Trophoblast cell (in vitro differentiated cells and primary cell): ENCODE results near the gene CAD.
A peak's percentile ranks its signal among the peaks of the same experiment; 100 is the strongest.

ENCODE experiments used
- DNase-seq, 2 donors: peaks; one replicate each; pipeline ENCODE4 v3.0.0-alpha.2; 2016
- H2AFZ ChIP-seq: 2 replicates; pipeline ENCODE4 v1.6.1; 2013; ENCODE audit warnings: low read length, moderate library complexity, mild to moderate bottlenecking; ENCODE audit not compliant: insufficient read depth, poor library complexity
- H2AK5ac ChIP-seq: 2 replicates; pipeline ENCODE4 v1.6.1; 2013; ENCODE audit warnings: mild to moderate bottlenecking, low read length
- H2BK120ac ChIP-seq: 2 replicates; pipeline ENCODE4 v1.6.1; 2013; ENCODE audit warnings: low read length, mild to moderate bottlenecking, moderate library complexity; ENCODE audit not compliant: insufficient read depth, poor library complexity
- H2BK12ac ChIP-seq: 2 replicates; pipeline ENCODE4 v1.6.1; 2013; ENCODE audit warnings: mild to moderate bottlenecking, low read length, moderate library complexity
- H2BK5ac ChIP-seq: 2 replicates; pipeline ENCODE4 v1.6.1; 2013; ENCODE audit warnings: low read length, low read depth, moderate library complexity, mild to moderate bottlenecking; ENCODE audit not compliant: poor library complexity
- H3K14ac ChIP-seq: 2 replicates; pipeline ENCODE4 v1.6.1; 2013; ENCODE audit warnings: mild to moderate bottlenecking, low read length
- H3K18ac ChIP-seq: 2 replicates; pipeline ENCODE4 v1.6.1; 2013; ENCODE audit warnings: mild to moderate bottlenecking, low read length
- H3K23ac ChIP-seq: 2 replicates; pipeline ENCODE4 v1.6.1; 2013; ENCODE audit warnings: low read length
- H3K27ac ChIP-seq: 2 replicates; pipeline ENCODE4 v1.5.1; 2013; ENCODE audit warnings: low read depth, mild to moderate bottlenecking, inconsistent platforms, low read length, moderate library complexity
- H3K27me3 ChIP-seq: 2 replicates; pipeline ENCODE4 v1.6.1; 2013; ENCODE audit warnings: inconsistent platforms, mild to moderate bottlenecking, low read length, moderate library complexity; ENCODE audit not compliant: insufficient read depth
- H3K36me3 ChIP-seq, 2 experiments: 1 replicate in 1 of 2; 2 replicates in 1 of 2; pipeline ENCODE4 v1.6.1; 2013; ENCODE audit warnings: low read length in 2 of 2, mild to moderate bottlenecking in 2 of 2, moderate library complexity in 1 of 2; ENCODE audit not compliant: insufficient read depth in 2 of 2, control insufficient read depth in 1 of 2
- H3K4ac ChIP-seq: 2 replicates; pipeline ENCODE4 v1.6.1; 2013; ENCODE audit warnings: low read depth, mild to moderate bottlenecking, low read length, moderate library complexity
- H3K4me1 ChIP-seq, 2 experiments: 1 replicate in 1 of 2; 2 replicates in 1 of 2; pipeline ENCODE4 v1.6.1; 2013; ENCODE audit warnings: low read length in 2 of 2, mild to moderate bottlenecking in 2 of 2, moderate library complexity in 1 of 2; ENCODE audit not compliant: insufficient read depth in 2 of 2, control insufficient read depth in 1 of 2
- H3K4me2 ChIP-seq: 2 replicates; pipeline ENCODE4 v1.6.1; 2013; ENCODE audit warnings: inconsistent platforms, mild to moderate bottlenecking, low read length, moderate library complexity
- H3K4me3 ChIP-seq: 2 replicates; pipeline ENCODE4 v1.5.1; 2013; ENCODE audit warnings: mild to moderate bottlenecking, low read depth, low read length, inconsistent platforms
- H3K79me1 ChIP-seq: one replicate; pipeline ENCODE4 v1.6.1; 2013; ENCODE audit warnings: low read length
- H3K79me2 ChIP-seq: 2 replicates; pipeline ENCODE4 v1.6.1; 2013; ENCODE audit warnings: low read length, mild to moderate bottlenecking; ENCODE audit not compliant: control insufficient read depth, insufficient read depth, poor library complexity
- H3K9ac ChIP-seq: 2 replicates; pipeline ENCODE4 v1.6.1; 2013; ENCODE audit warnings: mild to moderate bottlenecking, low read length
- H3K9me3 ChIP-seq: 2 replicates; pipeline ENCODE4 v1.6.1; 2013; ENCODE audit warnings: low read depth, mild to moderate bottlenecking, control low read depth, inconsistent platforms, low read length; ENCODE audit not compliant: insufficient read depth
- H4K12ac ChIP-seq: 2 replicates; pipeline ENCODE4 v1.6.1; 2013; ENCODE audit warnings: low read depth, mild to moderate bottlenecking, low read length, moderate library complexity
- H4K8ac ChIP-seq: 2 replicates; pipeline ENCODE4 v1.6.1; 2013; ENCODE audit warnings: low read depth, mild to moderate bottlenecking, low read length, moderate library complexity
- H4K91ac ChIP-seq: one replicate; pipeline ENCODE4 v1.6.1; 2013; ENCODE audit warnings: low read depth, mild to moderate bottlenecking, low read length, moderate library complexity
- WGBS: extraction: QIAGEN DNeasy Blood & Tissue Kit; methylation state at CpG from one replicate; pipeline ENCODE4 v1.1.7; 2013; ENCODE audit warnings: missing lambda C conversion rate; ENCODE audit not compliant: insufficient read length, insufficient coverage; ENCODE audit errors: extremely low coverage; 5-methylcytosine and 5-hydroxymethylcytosine counted together

CAD gene

GRCh38 chr2:27221166-27221565 is 4.0 kb downstream of the CAD start:
- H4K12ac ChIP-seq = no peak overlapping the region
- H2BK5ac ChIP-seq = no peak overlapping the region
- H3K27ac ChIP-seq = no peak overlapping the region
- no peak overlapping the region for H3K18ac ChIP-seq
- H3K14ac ChIP-seq = no peak overlapping the region
- H3K4me1 ChIP-seq = peaks cover 4 to 8% of the 10 kb centered on the region in 2 experiments
- H2AK5ac ChIP-seq = no peak overlapping the region
- DNase-seq = peak in 1 of 2 donors; percentile 46
- H4K91ac ChIP-seq = no peak overlapping the region
- H4K8ac ChIP-seq = no peak overlapping the region
- WGBS = no CpG with 5 or more reads among the region's 3 CpGs
- H3K4ac ChIP-seq = no peak overlapping the region
- peaks cover 7% of the 10 kb centered on the region for H3K79me2 ChIP-seq
- H3K4me3 ChIP-seq = no peak overlapping the region
- H3K9ac ChIP-seq = no peak overlapping the region
- H3K79me1 ChIP-seq = peaks cover 5% of the 10 kb centered on the region
- no peaks in the 10 kb centered on the region for H3K9me3 ChIP-seq
- H2AFZ ChIP-seq = no peak overlapping the region
- no peak overlapping the region for H3K23ac ChIP-seq
- H3K27me3 ChIP-seq = no peaks in the 10 kb centered on the region
- no peak overlapping the region for H3K4me2 ChIP-seq
- no peak overlapping the region for H2BK12ac ChIP-seq
- H3K36me3 ChIP-seq = peaks cover 48 to 55% of the 10 kb centered on the region in 2 experiments
- no peak overlapping the region for H2BK120ac ChIP-seq

GRCh38 chr2:27222407-27222806 is 5.2 kb downstream of the CAD start:
- H3K9ac ChIP-seq = no peak overlapping the region
- peaks cover 54 to 67% of the 10 kb centered on the region in 2 experiments for H3K36me3 ChIP-seq
- no peaks in the 10 kb centered on the region for H3K27me3 ChIP-seq
- no CpG with 5 or more reads among the region's 5 CpGs for WGBS
- no peak overlapping the region for H3K4me2 ChIP-seq
- no peak overlapping the region for H3K18ac ChIP-seq
- H3K14ac ChIP-seq = no peak overlapping the region
- H3K79me2 ChIP-seq = peaks cover 3% of the 10 kb centered on the region
- no peaks in the 10 kb centered on the region for H3K9me3 ChIP-seq
- no peak overlapping the region for H4K12ac ChIP-seq
- no peak overlapping the region for H4K8ac ChIP-seq
- peaks cover 3% of the 10 kb centered on the region for H3K79me1 ChIP-seq
- H2BK5ac ChIP-seq = no peak overlapping the region
- H3K23ac ChIP-seq = no peak overlapping the region
- no peak overlapping the region for H3K4me3 ChIP-seq
- H3K4me1 ChIP-seq = peaks cover 0 to 4% of the 10 kb centered on the region in 2 experiments
- H2BK120ac ChIP-seq = no peak overlapping the region
- no peak overlapping the region for H4K91ac ChIP-seq
- no peak overlapping the region for H3K27ac ChIP-seq
- H3K4ac ChIP-seq = no peak overlapping the region
- no peak overlapping the region for H2AFZ ChIP-seq
- no peak overlapping the region for H2BK12ac ChIP-seq
- no peak overlapping the region for H2AK5ac ChIP-seq
- DNase-seq = no peak

- Histone ChIP-seq H3K36me3 (peaks cover 56 to 69% of the 10 kb centered on the region in 2 experiments), H3K4ac (no peak overlapping the region), H4K12ac (no peak overlapping the region), H2BK120ac (no peak overlapping the region), H3K27me3 (no peaks in the 10 kb centered on the region), H2AFZ (no peak overlapping the region), H3K18ac (no peak overlapping the region), H3K14ac (no peak overlapping the region), H3K4me3 (no peak overlapping the region), H4K91ac (no peak overlapping the region), H3K9ac (no peak overlapping the region), H3K27ac (no peak overlapping the region), H3K79me1 (no peaks in the 10 kb centered on the region), H4K8ac (no peak overlapping the region), H3K79me2 (no peaks in the 10 kb centered on the region), H2BK12ac (no peak overlapping the region), H3K9me3 (no peaks in the 10 kb centered on the region), H2BK5ac (no peak overlapping the region), H3K23ac (no peak overlapping the region), H3K4me1 (no peaks in the 10 kb centered on the region), H2AK5ac (no peak overlapping the region), H3K4me2 (no peak overlapping the region)
- DNase-seq = no peak
- no CpG with 5 or more reads among the region's 6 CpGs for WGBS
Observed at GRCh38 chr2:27223416-27223815, 6.2 kb downstream of the CAD start.

GRCh38 chr2:27225526-27225925 is 8.4 kb downstream of the CAD start:
- Histone ChIP-seq H3K18ac (no peak overlapping the region), H3K4me1 (no peaks in the 10 kb centered on the region), H2AK5ac (no peak overlapping the region), H4K12ac (no peak overlapping the region), H3K27ac (no peak overlapping the region), H3K9ac (no peak overlapping the region), H3K4me3 (no peak overlapping the region), H2BK5ac (no peak overlapping the region), H4K91ac (no peak overlapping the region), H3K9me3 (no peaks in the 10 kb centered on the region), H3K4ac (no peak overlapping the region), H3K79me2 (no peaks in the 10 kb centered on the region), H3K23ac (no peak overlapping the region), H4K8ac (no peak overlapping the region), H3K36me3 (peaks cover 60 to 70% of the 10 kb centered on the region in 2 experiments), H2AFZ (no peak overlapping the region), H2BK12ac (no peak overlapping the region), H2BK120ac (no peak overlapping the region), H3K27me3 (no peaks in the 10 kb centered on the region), H3K4me2 (no peak overlapping the region), H3K79me1 (no peaks in the 10 kb centered on the region), H3K14ac (no peak overlapping the region)
- DNase-seq = no peak
- WGBS = no CpG with 5 or more reads among the region's 9 CpGs
